Heart right ventricle (tissue), 16 donors: ENCODE data around the gene SLF1. TPM values are rescaled to one million over a fixed set of nuclear protein-coding genes. Genes with fewer than 3 reads are reported as not detected.

Experiments
- ATAC-seq, 8 donors: fragments of 200-7000 bp; cut with Tn5 transposase; one replicate each; pipeline ENCODE4 v1.9.1; 2020; ENCODE audit warnings: mild to moderate bottlenecking in 8 of 8, moderate library complexity in 8 of 8, moderate number of reproducible peaks in 1 of 8
- DNase-seq, 2 donors: peaks; one replicate each; pipeline ENCODE4 v3.0.0-alpha.2; 2020
- H3K27ac ChIP-seq, 10 donors: fragments of 200-600 bp; sonication (generic) in 2 of 10; one replicate each; pipeline versions ENCODE4 v1.5.0 to v1.8.0; 2020 to 2022; ENCODE audit warnings: mild to moderate bottlenecking in 3 of 10
- H3K27me3 ChIP-seq, 7 donors: fragments of 200-600 bp; one replicate each; pipeline ENCODE4 v1.8.0; 2021 to 2022; ENCODE audit warnings: mild to moderate bottlenecking in 2 of 7
- H3K36me3 ChIP-seq, 9 donors: fragments of 200-600 bp; sonication (generic) in 1 of 9; one replicate each; pipeline versions ENCODE4 v1.5.0 to v1.8.0; 2020 to 2022; ENCODE audit warnings: mild to moderate bottlenecking in 2 of 9
- H3K4me1 ChIP-seq, 9 donors: fragments of 200-600 bp; sonication (generic) in 1 of 9; one replicate each; pipeline versions ENCODE4 v1.5.0 to v1.8.0; 2020 to 2022; ENCODE audit warnings: mild to moderate bottlenecking in 4 of 9
- H3K4me3 ChIP-seq, 10 donors: fragments of 200-600 bp; sonication (generic) in 2 of 10; one replicate each; pipeline versions ENCODE4 v1.5.0 to v1.8.0; 2020 to 2022; ENCODE audit warnings: mild to moderate bottlenecking in 7 of 10, moderate library complexity in 2 of 10
- H3K9me3 ChIP-seq, 11 donors: fragments of 200-600 bp in 10 of 11; sonication (generic) in 2 of 11; one replicate each; pipeline versions ENCODE4 v1.5.0 to v1.8.0; 2013 to 2022; ENCODE audit warnings: mild to moderate bottlenecking in 2 of 11, control low read depth in 1 of 11, moderate library complexity in 1 of 11
- CTCF ChIP-seq, 9 donors: fragments of 200-600 bp; sonication (generic) in 2 of 9; IDR thresholded peaks; one replicate each; pipeline versions ENCODE4 v1.5.0 to v1.8.0; 2021 to 2022; ENCODE audit warnings: antibody characterized with exemption in 9 of 9, mild to moderate bottlenecking in 5 of 9, moderate library complexity in 1 of 9
- WGBS, 2 donors: extraction: QIAGEN DNeasy Blood & Tissue Kit; methylation state at CpG; one replicate each; pipeline ENCODE4 v1.1.7; 2013; ENCODE audit warnings: inconsistent platforms in 1 of 2; 5-methylcytosine and 5-hydroxymethylcytosine counted together
- intact Hi-C, 10 donors: fragments of 100-400 bp; cut with DNase I; formaldehyde crosslinking; loops; one replicate each; pipeline versions ENCODE4 v1.11.1 to v1.14.2; 2022
- polyA plus RNA-seq, 2 donors: library from polyadenylated mRNA; stranded (reverse); fragments of 200-250 nt; gene quantifications; one replicate each; pipeline ENCODE4 v1.2.3, GENCODE V29; 2013
- total RNA-seq, 10 donors: library from RNA; stranded (reverse); fragmentation: NEBNext Ultra II Directional in 3 of 10; extraction: Animal tissue kit (Norgen Biotek cat#: 25700) in 3 of 10; gene quantifications; one replicate each; pipeline versions ENCODE4 v1.2.1 to v1.2.4, GENCODE V29; 2021 to 2023
- donor health status: Arrhythmogenic right ventricular cardiomyopathy.
- donor health status: ischemic (EF 13 %, LVEDD 7.1; RV severe dilation, severe dysfunction).
- donor health status: healthy with polysubstance abuse.
- donor health status: DM: no; HTN: yes; CAD: no.
- donor health status: DM: no; HTN: no; CAD: no.
- donor health status: ischemic (EF 25% LVEDD 6.9; RV normal size, moderate dysfunction).
- donor health status: ischemic (EF 25% LVEDD 5.7; RV mildly dilated, moderate dysfunction).
- donor health status: healthy.
- donor health status: DM: yes; HTN: yes; CAD: no.
- donor health status: Ischemic cardiomyopathy.
- donor health status: ischemic (EF 35%, LVEDD 5.7; RV mildly dilated, moderate dysfunction).
- donor health status: nonischemic (EF 11% LVEDD 7.7; RV severe dilation, severe dysfunction).
- donor health status: DM: yes; HTN: yes; CAD: no.
- donor health status: PGD.
- donor health status: ischemic (EF 29% LVEDD 5.4; RV normal size, mild dysfunction).
- donor health status: nonischemic (EF 23%, LVEDD 6.1; RV moderate dilation, normal function).

SLF1 gene
- total and polyA plus RNA-seq, 12 donors: 2.3 to 10.0 (median 4.5) TPM

GRCh38 chr5:94615862-94616261 is 2.6 kb upstream of the SLF1 start:
- intact Hi-C loops: no loop called here
- Histone ChIP-seq H3K9me3 (no peaks in the 10 kb centered on the region), H3K4me3 (no peak overlapping the region), H3K36me3 (no peaks in the 10 kb centered on the region), H3K27ac (no peak overlapping the region), H3K27me3 (no peaks in the 10 kb centered on the region), H3K4me1 (peaks cover 0 to 28% (median 24%) of the 10 kb centered on the region in 9 donors)
- TF ChIP-seq CTCF (IDR thresholded peaks at IDR 0.05): no peak
- 97 to 98% methylated on average over 3 of the region's 3 CpGs for WGBS, 2 donors
- ATAC-seq (no peak), DNase-seq (no peak)

GRCh38 chr5:94618029-94618492 is 408 bp upstream of the SLF1 start:
- peak overlapping the region; percentile 24 to 85 (median 78) for H3K27ac ChIP-seq
- TF ChIP-seq CTCF (IDR thresholded peaks at IDR 0.05): peak in 1 of 9 donors; percentile 11
- H3K4me3 ChIP-seq: peak overlapping the region; percentile 64 to 94 (median 86)
- intact Hi-C loops: no loop called here
- no peaks in the 10 kb centered on the region for H3K36me3 ChIP-seq
- peak; percentile 56 to 86 (median 70) for ATAC-seq
- H3K9me3 ChIP-seq: no peaks in the 10 kb centered on the region
- H3K27me3 ChIP-seq: no peaks in the 10 kb centered on the region
- DNase-seq: peak; percentile 45 to 50
- H3K4me1 ChIP-seq: peaks cover 0 to 44% (median 24%) of the 10 kb centered on the region in 9 donors
- 0% methylated on average over 23 of the region's 23 CpGs for WGBS, 2 donors

- Histone ChIP-seq H3K27ac (no peak overlapping the region), H3K9me3 (no peaks in the 10 kb centered on the region), H3K4me3 (no peak overlapping the region), H3K4me1 (peaks cover 0 to 45% (median 24%) of the 10 kb centered on the region in 9 donors), H3K27me3 (no peaks in the 10 kb centered on the region), H3K36me3 (no peaks in the 10 kb centered on the region)
- 90 to 94% methylated on average over 5 of the region's 5 CpGs for WGBS, 2 donors
- intact Hi-C loops: loop anchor here in 1 of 10 donors (10.0 kb wide), 1 partner anchor 95 kb away; no protein-coding TSS in a partner anchor
- DNase-seq (no peak), ATAC-seq (no peak)
- no peak for TF ChIP-seq CTCF (IDR thresholded peaks at IDR 0.05)
Measured at GRCh38 chr5:94620256-94620655, 1.8 kb downstream of the SLF1 start.

GRCh38 chr5:94621763-94622162 is 3.3 kb downstream of the SLF1 start:
- ATAC-seq (no peak), DNase-seq (no peak)
- WGBS, 2 donors: 43 to 60% methylated on average over 5 of the region's 5 CpGs
- intact Hi-C loops: loop anchor here in 1 of 10 donors (10.0 kb wide), 1 partner anchor 97 kb away; no protein-coding TSS in a partner anchor
- TF ChIP-seq CTCF (IDR thresholded peaks at IDR 0.05): no peak
- Histone ChIP-seq H3K36me3 (no peaks in the 10 kb centered on the region), H3K9me3 (no peaks in the 10 kb centered on the region), H3K27ac (peak overlapping the region in 4 of 10 donors; percentile 4 to 45 (median 24)), H3K4me3 (no peak overlapping the region), H3K4me1 (peaks cover 0 to 44% (median 24%) of the 10 kb centered on the region in 9 donors), H3K27me3 (no peaks in the 10 kb centered on the region)
